SW 1271 (cell line): ENCODE data around the gene KCNAB1.
A peak's percentile ranks its signal among the peaks of the same experiment; 100 is the strongest.

Experiments used
- DNase-seq, 2 experiments: peaks; one replicate each; lab custom pipeline; 2025; lab: John Stamatoyannopoulos, UW

KCNAB1 gene

DNA sequence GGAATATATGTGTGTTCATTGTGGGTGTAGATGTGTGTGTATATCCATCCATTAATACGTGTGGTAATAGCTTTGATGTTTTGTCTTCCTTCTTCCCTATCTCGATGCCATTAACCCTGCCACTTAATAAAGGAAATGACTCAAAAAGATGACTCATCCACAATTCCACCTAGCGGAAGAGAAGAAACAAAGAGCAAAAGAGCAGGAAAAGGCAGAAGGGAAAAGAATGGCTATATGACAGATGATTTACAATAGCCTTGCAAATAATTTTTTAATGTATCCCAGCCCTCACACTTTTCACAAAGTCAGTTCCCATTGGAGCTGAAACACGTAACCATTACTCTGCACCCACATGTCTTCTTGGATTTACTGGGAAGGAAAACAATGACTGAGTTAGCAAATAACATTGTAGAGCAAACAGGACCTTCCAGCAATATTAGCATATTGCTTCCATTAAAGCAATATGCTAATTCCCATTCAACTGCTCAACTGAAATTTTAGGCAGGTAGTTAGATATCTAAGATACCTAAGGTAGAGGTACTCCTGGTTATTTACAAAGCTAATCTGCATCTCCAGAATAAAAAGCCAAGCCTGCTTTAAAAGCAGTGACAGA, 197.2 kb downstream of the KCNAB1 start:
- peak in 1 of 2 experiments; percentile 49 for DNase-seq

DNA sequence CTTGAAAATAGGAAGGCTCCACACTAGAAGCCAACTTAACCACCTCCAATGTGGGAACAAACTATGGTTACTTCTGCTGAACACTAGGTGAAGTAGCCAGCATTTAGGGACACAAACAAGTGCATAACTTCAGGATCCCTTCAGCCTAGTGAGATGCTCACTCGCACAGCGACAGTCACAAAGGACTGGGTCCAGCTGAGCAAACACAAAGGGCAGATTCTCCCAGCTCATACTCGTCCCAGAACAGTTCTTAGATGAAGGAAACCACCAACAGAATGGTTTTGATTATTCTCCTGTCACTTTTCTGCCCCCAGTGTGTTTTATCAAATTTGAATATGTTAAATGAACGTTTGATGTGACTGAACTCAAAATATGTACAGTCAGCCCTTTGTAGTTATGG, 201.6 kb downstream of the KCNAB1 start:
- no peak for DNase-seq

- DNase-seq: no peak
These were observed 203.1 kb downstream of the KCNAB1 start for GRCh38 chr3:156323466-156323865.

GRCh38 chr3:156330415-156330814, 210.0 kb downstream of the KCNAB1 start:
- no peak for DNase-seq

GRCh38 chr3:156332304-156332703, 211.9 kb downstream of the KCNAB1 start:
- DNase-seq: no peak

DNA sequence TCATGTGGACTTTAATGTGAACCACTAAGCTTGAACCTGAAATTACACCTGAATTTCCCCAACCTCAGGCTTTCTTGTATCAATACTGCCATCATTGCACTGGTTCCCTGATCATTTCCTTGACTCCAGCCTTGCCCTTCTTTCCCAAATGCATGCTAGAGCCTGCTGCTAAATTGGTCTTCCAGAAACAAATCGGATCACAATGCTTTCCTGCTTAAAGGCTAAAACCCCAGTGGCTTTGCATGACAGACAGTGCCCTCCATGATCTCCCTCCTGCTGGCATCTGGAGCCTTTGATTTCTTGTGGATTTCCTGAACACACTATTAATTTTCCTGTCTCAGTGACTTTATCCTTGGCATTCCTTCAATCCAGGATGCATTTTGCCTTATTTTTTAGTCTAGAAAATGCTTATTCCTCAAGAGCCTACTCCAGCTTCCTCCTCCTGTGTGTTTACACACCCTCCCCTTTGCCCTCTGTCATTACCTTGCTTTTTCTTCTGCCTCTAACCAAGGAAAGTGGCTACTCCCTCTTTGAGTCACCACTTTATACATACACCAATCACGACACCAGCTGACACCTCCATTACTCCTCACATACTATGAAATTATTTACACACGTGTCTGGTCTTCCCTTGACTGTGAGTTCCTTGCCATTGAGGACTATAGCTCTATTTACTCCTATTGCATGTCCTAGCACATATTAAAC, 214.6 kb downstream of the KCNAB1 start:
- DNase-seq: no peak

DNA sequence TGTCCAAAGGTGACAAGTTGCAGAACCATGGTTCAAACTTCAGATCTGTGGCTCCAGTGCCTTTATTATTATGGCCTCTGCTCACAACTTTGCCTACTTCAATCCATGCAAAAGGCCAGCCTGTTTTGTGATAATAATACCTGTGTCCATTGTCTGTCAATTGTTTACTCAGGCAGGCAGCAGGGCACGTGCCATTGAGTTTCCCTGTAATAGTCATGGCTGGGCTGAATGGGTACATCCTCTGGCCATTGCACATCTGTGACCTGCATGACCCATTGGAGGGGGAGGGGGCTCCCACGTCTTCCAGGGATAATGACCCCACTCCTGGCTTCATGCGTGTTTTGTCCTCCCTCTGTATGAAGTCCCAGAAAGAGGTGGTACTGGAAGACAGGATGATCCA, 219.1 kb downstream of the KCNAB1 start:
- no peak for DNase-seq

DNA sequence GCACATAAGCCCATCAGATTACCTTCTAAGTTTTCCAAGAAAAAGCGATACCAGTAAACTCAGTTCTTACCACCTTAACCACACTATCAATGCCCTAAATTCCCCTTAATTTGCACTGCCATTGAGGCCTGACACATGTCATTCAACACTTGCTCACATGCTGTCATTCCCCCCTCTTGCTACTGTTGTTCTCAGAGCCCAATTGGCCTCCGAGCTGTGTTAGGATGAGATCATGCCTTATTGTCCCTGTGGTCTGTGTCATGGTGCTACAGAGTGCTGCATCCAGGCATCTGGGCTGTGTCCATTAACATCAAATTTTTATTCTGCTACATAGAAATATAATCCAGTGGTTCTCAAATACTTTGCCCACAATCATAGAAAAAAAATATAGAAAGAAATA, 221.0 kb downstream of the KCNAB1 start:
- DNase-seq: no peak

GRCh38 chr3:156341831-156342416, 221.5 kb downstream of the KCNAB1 start:
- no peak for DNase-seq

- no peak for DNase-seq
These were observed 223.8 kb downstream of the KCNAB1 start for GRCh38 chr3:156344215-156344614.

DNA sequence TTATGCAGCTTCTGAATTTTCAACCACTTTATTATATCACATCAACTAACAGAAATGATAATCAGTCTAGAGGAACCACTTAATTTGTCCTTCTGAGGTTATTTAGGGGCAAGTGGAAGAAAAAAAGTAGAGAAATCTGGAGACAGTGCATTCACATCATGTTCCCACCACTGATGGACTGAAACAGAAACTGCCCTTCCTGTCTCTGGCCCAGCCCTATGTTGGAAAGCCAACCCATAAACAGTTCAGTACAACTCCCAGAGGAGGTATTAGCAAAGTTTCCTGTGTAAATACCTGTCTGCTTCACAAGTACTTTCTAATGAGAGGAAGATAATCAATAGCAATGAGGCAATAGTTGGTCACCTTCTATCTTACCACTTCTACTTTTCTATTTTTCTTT, 228.7 kb downstream of the KCNAB1 start:
- DNase-seq: no peak

DNA sequence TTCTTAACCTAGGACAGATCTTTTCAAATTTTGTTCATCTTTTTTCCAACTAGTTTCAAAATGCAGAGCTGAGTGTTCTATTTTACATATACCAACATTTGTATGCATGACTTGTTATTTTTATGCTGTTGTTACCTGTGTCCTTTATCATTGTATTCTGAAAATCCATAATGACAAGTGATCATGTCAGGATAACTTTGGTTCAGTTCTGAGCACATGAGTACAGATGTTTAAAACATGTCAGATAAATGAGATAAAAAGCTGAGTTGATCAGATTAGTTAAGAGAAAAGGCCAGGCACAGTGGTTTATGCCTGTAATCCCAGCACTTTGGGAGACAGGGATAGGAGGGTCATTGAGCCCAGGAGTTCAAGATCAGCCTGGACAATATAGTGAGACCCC, 229.6 kb downstream of the KCNAB1 start:
- no peak for DNase-seq

DNA sequence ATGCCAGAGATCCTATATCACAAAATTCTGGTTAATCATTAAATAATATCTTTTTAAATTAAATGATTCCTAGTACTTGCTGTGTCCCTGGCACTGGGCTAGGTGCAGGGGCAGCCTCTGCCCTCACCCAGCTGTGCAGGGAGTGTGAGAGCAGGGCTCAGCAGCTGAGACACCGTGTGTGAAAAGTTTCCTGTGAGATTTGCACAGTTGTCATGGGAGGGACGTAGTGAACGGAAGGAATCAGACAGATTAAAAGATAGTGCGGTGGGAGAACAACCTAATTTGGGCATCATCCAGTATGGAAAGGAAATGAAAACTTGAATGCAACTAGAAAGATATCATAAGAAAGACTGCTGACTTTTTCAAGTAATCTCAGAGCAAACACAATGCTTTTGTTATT, 230.4 kb downstream of the KCNAB1 start:
- DNase-seq: no peak

DNA sequence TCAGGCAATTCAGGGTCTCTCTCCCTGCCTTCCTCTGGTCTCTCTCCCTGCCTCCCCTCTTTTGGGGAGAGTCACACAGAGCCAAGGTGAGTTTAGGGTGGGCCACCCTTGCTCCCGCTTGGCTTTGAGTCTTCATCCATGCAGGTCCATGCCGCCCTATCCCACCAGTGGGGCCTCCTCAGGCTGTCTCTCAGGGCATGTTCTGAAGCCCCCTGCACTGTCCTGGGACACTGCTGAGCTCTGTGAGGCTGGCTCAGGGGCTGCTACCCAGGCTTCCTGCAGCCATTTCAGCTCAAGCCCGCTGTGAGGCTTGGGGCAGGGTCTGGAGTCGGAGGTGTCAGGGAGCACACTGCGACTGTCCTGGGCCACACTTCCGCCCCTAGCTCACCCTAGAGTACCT, 231.4 kb downstream of the KCNAB1 start:
- DNase-seq: no peak

DNA sequence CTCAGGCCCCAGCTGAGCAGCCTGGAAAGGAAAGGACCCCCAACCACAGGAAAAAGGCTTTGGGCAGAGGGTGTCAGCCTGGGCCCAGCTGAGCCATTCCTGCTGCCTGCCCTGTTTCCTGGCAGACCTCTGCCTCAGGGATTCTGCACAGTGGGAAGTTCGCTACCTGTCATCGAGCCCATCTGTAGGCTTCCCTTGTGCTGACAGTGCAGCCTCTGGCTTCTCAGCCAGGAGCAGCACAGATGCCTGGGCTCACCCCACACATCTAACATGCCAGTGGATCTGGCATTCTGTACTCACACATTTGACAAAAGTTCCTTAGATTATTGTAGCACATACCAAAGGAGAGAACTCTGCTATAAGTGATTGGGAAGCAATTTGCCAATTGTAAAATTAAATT, 232.3 kb downstream of the KCNAB1 start:
- DNase-seq: no peak

GRCh38 chr3:156353563-156353962, 233.2 kb downstream of the KCNAB1 start:
- no peak for DNase-seq

DNA sequence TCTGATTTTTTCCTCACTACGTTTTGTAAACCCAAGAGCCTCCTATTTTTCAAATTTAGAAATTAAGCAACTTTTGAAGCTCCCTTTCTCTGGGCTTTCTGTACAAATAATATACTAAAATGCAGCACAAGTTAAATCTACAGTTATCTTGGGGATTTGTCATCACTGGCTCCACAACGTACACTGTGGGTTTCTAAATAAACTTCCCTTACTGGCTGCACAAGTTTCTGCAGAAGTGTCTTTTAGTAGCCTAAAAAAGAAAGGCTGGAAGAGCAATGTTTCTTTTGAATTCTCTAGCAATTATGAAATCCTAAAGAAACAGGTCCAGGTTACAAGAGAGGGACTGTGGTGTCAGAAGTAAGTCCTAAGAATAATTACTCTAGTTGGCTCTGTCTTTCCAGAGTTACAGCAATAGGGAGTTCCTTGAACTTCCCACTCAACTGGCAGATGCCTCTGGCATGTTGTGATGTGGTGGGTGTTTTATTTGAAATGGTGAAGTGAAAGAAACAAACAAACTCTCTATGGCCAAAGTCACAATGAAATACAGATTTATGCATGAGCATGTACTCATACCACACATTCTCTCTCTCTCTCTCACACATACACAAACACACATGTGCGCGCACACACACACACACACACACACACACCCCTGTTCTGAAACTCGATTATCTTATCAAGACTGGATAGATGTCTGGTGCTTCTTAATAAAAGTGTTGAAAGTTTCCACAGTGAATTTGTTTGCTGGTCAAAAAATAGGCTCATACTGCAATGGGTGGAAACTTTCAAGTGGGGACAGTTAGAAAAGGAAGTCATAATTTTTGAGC, 236.4 kb downstream of the KCNAB1 start:
- no peak for DNase-seq

DNA sequence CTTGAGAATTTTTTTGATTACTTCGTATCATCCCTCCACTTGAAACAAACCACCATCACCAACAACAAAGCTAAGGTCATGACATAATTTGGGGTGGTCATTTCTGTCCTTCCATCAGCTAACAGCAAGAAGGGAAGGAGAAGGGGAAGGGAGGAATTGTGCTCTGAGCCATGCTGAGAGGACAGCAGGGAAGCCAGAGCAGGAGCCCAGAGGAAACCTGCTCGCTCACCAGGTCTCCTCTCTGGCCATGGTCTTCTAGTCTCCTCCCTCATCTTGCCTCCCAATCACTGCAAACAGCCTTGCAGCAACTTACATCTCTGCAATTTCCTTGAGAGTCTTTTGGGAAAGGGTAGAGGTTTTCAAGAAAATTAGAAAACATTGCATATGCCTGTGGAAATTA, 237.9 kb downstream of the KCNAB1 start:
- no peak for DNase-seq

DNA sequence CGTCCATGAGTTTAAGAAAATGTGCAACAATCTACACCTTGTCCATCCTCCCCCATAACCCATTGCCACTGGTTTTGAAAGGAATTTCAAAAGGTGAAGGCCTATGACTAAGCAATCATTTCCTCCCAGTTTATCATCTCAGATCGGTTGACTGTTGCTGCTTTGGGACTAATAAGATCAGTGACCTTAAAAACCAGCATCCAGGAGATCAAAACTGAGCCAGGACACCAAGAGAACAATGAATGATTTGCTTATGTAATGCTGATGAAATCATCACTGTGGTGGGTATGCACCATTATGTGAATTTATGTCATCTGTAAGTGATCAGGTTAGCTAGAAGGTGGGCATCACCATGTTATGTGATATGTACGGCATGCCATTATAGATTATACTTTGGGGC, 239.0 kb downstream of the KCNAB1 start:
- DNase-seq: no peak

DNA sequence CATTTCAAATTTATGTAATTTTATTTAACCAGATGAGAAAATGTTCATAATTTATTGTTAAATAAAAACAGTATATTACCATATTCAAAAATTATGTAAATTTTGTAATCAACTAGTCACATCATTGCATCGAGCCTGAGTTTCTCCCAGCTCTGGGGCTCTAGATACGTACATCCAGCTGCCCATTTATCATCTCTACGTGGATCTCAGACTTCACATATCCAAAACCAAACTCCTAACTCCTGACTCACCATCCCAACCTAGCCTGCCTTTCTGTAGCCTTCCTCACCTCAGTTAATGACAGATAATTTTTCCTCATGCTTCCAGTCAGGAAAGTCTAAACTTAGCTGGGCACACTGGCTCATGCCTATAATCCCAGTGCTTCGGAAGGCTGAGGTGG, 239.7 kb downstream of the KCNAB1 start:
- no peak for DNase-seq

DNA sequence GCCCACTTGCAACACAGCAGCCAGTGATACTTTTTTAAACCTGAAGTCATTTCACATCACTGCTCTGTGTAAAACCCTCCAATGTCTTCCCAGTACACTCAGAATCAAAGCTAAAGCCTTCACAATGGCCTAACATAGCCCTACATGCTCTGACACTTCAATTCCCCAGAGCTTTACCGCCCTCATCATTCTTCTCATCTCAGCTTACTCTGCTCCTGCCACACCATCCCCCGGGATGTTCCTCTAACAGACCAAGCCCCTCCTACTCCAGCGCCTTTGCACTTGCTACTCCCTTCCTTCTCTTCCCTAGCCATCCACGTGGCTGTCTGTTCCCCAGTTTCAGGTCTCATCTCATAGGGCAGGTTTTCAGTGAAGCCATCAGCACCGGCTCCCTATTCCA, 240.6 kb downstream of the KCNAB1 start:
- no peak for DNase-seq

DNA sequence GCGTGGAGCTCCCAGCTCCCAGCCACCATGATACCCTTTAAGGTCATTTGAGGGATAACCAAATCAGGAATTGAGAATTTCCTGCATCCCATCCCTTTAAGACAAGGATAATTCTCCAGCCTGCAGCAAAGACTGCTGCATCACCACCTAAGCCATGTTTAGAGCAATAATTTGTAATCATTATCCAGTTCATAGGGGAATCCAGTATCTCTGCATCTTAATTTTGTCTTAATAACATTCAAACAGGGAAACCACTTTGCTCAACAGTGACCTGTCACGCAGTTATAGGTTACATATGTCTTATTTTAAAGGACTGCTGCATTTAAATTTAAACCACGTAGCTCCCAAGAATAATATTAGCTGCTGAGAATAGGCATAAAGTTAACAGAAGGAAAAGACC, 246.2 kb downstream of the KCNAB1 start:
- DNase-seq: no peak

GRCh38 chr3:156368189-156368588, 247.8 kb downstream of the KCNAB1 start:
- no peak for DNase-seq
